ENCODE results near the gene AKAP6.

DNA sequence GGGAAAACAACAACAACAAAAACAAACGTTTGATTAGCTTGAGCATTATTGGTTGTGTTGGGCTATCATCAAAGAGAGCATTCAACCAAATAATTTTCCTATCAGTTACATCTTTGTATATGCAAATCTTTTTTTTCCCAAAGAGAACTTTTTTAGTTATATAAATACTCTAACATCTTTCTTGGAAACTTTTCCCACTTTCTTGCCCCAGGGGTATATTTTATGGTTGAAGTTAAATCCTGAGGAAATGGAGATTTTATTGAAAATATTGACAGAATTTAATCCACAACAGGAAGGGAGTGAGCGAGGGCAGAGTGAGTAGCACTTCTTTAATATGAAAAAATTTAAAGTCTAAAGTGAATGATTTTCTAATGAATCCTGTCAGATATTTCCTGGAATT lies 488.7 kb downstream of the AKAP6 start:
- no peak for TF ChIP-seq POLR2AphosphoS5 (IDR thresholded peaks at IDR 0.05; ENCODE audit: low read depth, low read length)
- no peak for TF ChIP-seq POLR2A (IDR thresholded peaks at IDR 0.05; ENCODE audit: low read depth, low read length)
- TF ChIP-seq TAF1 (IDR thresholded peaks at IDR 0.05; ENCODE audit: borderline replicate concordance, low read depth, low read length), result no peak
